Activated CD4-positive, alpha-beta T cell treated with anti-CD3 and anti-CD28 coated beads, Interleukin-2, amount 50 U/mL, for 4 hours (primary cell): ENCODE data around the gene SLC23A1.

Experiments used
- DNase-seq, 2 experiments: peaks; one replicate each; pipeline ENCODE4 v3.0.0-alpha.2; 2020

SLC23A1 gene

GRCh38 chr5:139406963-139407362, 23.9 kb upstream of the SLC23A1 start:
- no peak for DNase-seq

GRCh38 chr5:139404484-139404840, 21.4 kb upstream of the SLC23A1 start:
- no peak for DNase-seq

- DNase-seq: peak; percentile 97
Observed at GRCh38 chr5:139403787-139404483, 20.8 kb upstream of the SLC23A1 start, which contains the start of gene SPATA24. TSS of gene SPATA24 (minus strand) at chr5:139404089. CDS start at chr5:139404060, 29 bp downstream.

- no peak for DNase-seq
Observed at GRCh38 chr5:139403418-139403786, 20.3 kb upstream of the SLC23A1 start.

GRCh38 chr5:139402561-139403158, 19.6 kb upstream of the SLC23A1 start:
- DNase-seq: no peak

- DNase-seq: no peak
Observed at GRCh38 chr5:139401546-139401945, 18.4 kb upstream of the SLC23A1 start.

GRCh38 chr5:139399501-139400121, 16.5 kb upstream of the SLC23A1 start:
- DNase-seq: no peak

- DNase-seq: no peak
Observed at GRCh38 chr5:139397921-139398320, 14.8 kb upstream of the SLC23A1 start.

- no peak for DNase-seq
Observed at GRCh38 chr5:139396691-139397090, 13.6 kb upstream of the SLC23A1 start.

GRCh38 chr5:139395844-139396640, 12.9 kb upstream of the SLC23A1 start:
- DNase-seq: no peak

GRCh38 chr5:139394654-139395566, 11.8 kb upstream of the SLC23A1 start, which contains the start of gene PROB1:
TSS of gene PROB1 (minus strand) at chr5:139395104. CDS start at chr5:139395081, 23 bp downstream.
- no peak for DNase-seq

- peak; percentile 30 to 32 for DNase-seq
Observed at GRCh38 chr5:139394123-139394653, 11.1 kb upstream of the SLC23A1 start.

GRCh38 chr5:139393497-139394122, 10.5 kb upstream of the SLC23A1 start:
- no peak for DNase-seq

GRCh38 chr5:139392678-139393496, 9.8 kb upstream of the SLC23A1 start:
- DNase-seq: peak; percentile 64 to 67

- DNase-seq: no peak
Observed at GRCh38 chr5:139392324-139392677, 9.2 kb upstream of the SLC23A1 start.

GRCh38 chr5:139391570-139392323, 8.7 kb upstream of the SLC23A1 start:
- DNase-seq: no peak

GRCh38 chr5:139390639-139391569, 7.8 kb upstream of the SLC23A1 start:
- no peak for DNase-seq
